CD14-positive monocyte (primary cell): ENCODE measurements around the gene GLS. TPM values are rescaled to one million over a fixed set of nuclear protein-coding genes. Genes with fewer than 3 reads are reported as not detected.

Source experiments
- DNase-seq, 3 donors: peaks; one replicate each; pipeline ENCODE4 v3.0.0-alpha.2; 2011 to 2022
- H2AFZ ChIP-seq: 2 replicates; pipeline ENCODE4 v1.6.0; 2012; ENCODE audit warnings: mild to moderate bottlenecking, low read depth, low read length, inconsistent platforms; ENCODE audit not compliant: insufficient read depth, poor library complexity, severe bottlenecking
- H3K27ac ChIP-seq, 2 donors: 1 replicate in 1 of 2; 2 replicates in 1 of 2; pipeline ENCODE4 v1.5.1; 2012 to 2013; ENCODE audit warnings: low read length in 2 of 2, control low read depth in 1 of 2, inconsistent platforms in 1 of 2, low read depth in 1 of 2, mild to moderate bottlenecking in 1 of 2
- H3K27me3 ChIP-seq, 2 donors: one replicate each; pipeline versions ENCODE4 v1.6.0 to v1.6.1; 2011 to 2013; ENCODE audit warnings: low read length in 2 of 2; ENCODE audit not compliant: control insufficient read depth in 2 of 2, insufficient read depth in 2 of 2
- H3K36me3 ChIP-seq, 2 donors: replicated peaks in 1 of 2; 1 replicate in 1 of 2; 2 replicates in 1 of 2; pipeline versions ENCODE4 v1.5.1 to v1.6.1; 2012 to 2013; ENCODE audit warnings: low read length in 2 of 2, control low read depth in 1 of 2, inconsistent platforms in 1 of 2, mild to moderate bottlenecking in 1 of 2; ENCODE audit not compliant: insufficient read depth in 2 of 2, control insufficient read depth in 1 of 2
- H3K4me1 ChIP-seq, 2 donors: 1 replicate in 1 of 2; 2 replicates in 1 of 2; pipeline versions ENCODE4 v1.5.1 to v1.6.1; 2012 to 2013; ENCODE audit warnings: low read length in 2 of 2, control low read depth in 1 of 2, inconsistent platforms in 1 of 2, mild to moderate bottlenecking in 1 of 2, moderate library complexity in 1 of 2; ENCODE audit not compliant: insufficient read depth in 2 of 2, control insufficient read depth in 1 of 2
- H3K4me2 ChIP-seq: replicated peaks from 2 replicates; pipeline ENCODE3; 2012; ENCODE audit warnings: low read length, moderate library complexity, mild to moderate bottlenecking; ENCODE audit not compliant: poor library complexity, severe bottlenecking; ENCODE audit errors: extremely low read depth
- H3K4me3 ChIP-seq, 3 experiments: fragments of 200-600 bp in 1 of 3; sonication (generic) in 1 of 3; replicated peaks in 1 of 3; 1 replicate in 2 of 3; 2 replicates in 1 of 3; pipeline ENCODE4 v1.5.1; 2011 to 2013; ENCODE audit warnings: low read length in 3 of 3, mild to moderate bottlenecking in 3 of 3, control low read depth in 2 of 3, low read depth in 2 of 3, inconsistent platforms in 1 of 3, moderate library complexity in 1 of 3
- H3K79me2 ChIP-seq: 2 replicates; pipeline ENCODE4 v1.6.0; 2012; ENCODE audit warnings: mild to moderate bottlenecking, control low read depth, inconsistent platforms, low read length, moderate library complexity; ENCODE audit not compliant: insufficient read depth
- H3K9ac ChIP-seq: 2 replicates; pipeline ENCODE4 v1.6.0; 2017; ENCODE audit warnings: low read length, mild to moderate bottlenecking; ENCODE audit not compliant: insufficient read depth, poor library complexity, severe bottlenecking
- H3K9me3 ChIP-seq, 2 donors: replicated peaks in 1 of 2; 1 replicate in 1 of 2; 2 replicates in 1 of 2; pipeline versions ENCODE4 v1.5.1 to v1.6.1; 2012 to 2013; ENCODE audit warnings: low read length in 2 of 2, control low read depth in 1 of 2; ENCODE audit not compliant: control insufficient read depth in 1 of 2, insufficient read depth in 1 of 2
- H4K20me1 ChIP-seq: 2 replicates; pipeline ENCODE4 v1.6.0; 2012; ENCODE audit warnings: mild to moderate bottlenecking, low read length, control low read depth, moderate library complexity; ENCODE audit not compliant: insufficient read depth
- H3K27ac Mint-ChIP-seq, 7 donors: one replicate each; pipeline ENCODE4 v1.8.0; 2020; ENCODE audit warnings: mild to moderate bottlenecking in 7 of 7, mixed read lengths in 7 of 7, moderate library complexity in 6 of 7, inconsistent platforms in 2 of 7
- H3K27me3 Mint-ChIP-seq, 3 donors: one replicate each; pipeline ENCODE4 v1.8.0; 2021 to 2022; ENCODE audit warnings: low read depth in 3 of 3, mild to moderate bottlenecking in 3 of 3, mixed read lengths in 3 of 3, moderate library complexity in 3 of 3, inconsistent platforms in 1 of 3
- H3K36me3 Mint-ChIP-seq, 2 donors: one replicate each; pipeline ENCODE4 v1.8.0; 2020; ENCODE audit warnings: mixed read lengths in 2 of 2, inconsistent platforms in 1 of 2, mild to moderate bottlenecking in 1 of 2
- H3K4me1 Mint-ChIP-seq: one replicate; pipeline ENCODE4 v1.8.0; 2020; ENCODE audit warnings: mild to moderate bottlenecking, mixed read lengths
- H3K4me3 Mint-ChIP-seq, 2 donors: one replicate each; pipeline ENCODE4 v1.8.0; 2020; ENCODE audit warnings: mild to moderate bottlenecking in 2 of 2, mixed read lengths in 2 of 2, moderate library complexity in 1 of 2
- H3K9me3 Mint-ChIP-seq, 7 donors: one replicate each; pipeline ENCODE4 v1.8.0; 2020 to 2022; ENCODE audit warnings: mixed read lengths in 7 of 7, mild to moderate bottlenecking in 6 of 7, moderate library complexity in 6 of 7, inconsistent platforms in 2 of 7
- CTCF ChIP-seq: fragments of 200-600 bp; IDR thresholded peaks from one replicate; pipeline ENCODE4 v1.8.0; 2022; ENCODE audit warnings: antibody characterized with exemption, mild to moderate bottlenecking
- WGBS: methylation state at CpG from one replicate; pipeline ENCODE4 v1.1.5; 2013; ENCODE audit warnings: missing lambda C conversion rate; ENCODE audit not compliant: insufficient coverage; 5-methylcytosine and 5-hydroxymethylcytosine counted together
- intact Hi-C, 2 donors: fragments of 100-400 bp; cut with micrococcal nuclease; formaldehyde crosslinking; loops; one replicate each; pipeline versions ENCODE4 v1.15.0 to v1.15.1; 2023
- polyA plus RNA-seq, 3 donors: library from polyadenylated mRNA; depleted of rRNA in 1 of 3; unstranded in 2 of 3; stranded (reverse) in 1 of 3; fragments of 300-500 nt in 2 of 3; fragments of >200 nt in 1 of 3; fragmentation: Illumina TruSeq in 2 of 3; gene quantifications; 1 replicate in 2 of 3; 2 replicates in 1 of 3; pipeline ENCODE4 v1.2.3, GENCODE V29; 2012 to 2021

Gene GLS
- polyA plus RNA-seq, 3 donors, result 6.0 to 29.5 (median 9.0) TPM

DNA sequence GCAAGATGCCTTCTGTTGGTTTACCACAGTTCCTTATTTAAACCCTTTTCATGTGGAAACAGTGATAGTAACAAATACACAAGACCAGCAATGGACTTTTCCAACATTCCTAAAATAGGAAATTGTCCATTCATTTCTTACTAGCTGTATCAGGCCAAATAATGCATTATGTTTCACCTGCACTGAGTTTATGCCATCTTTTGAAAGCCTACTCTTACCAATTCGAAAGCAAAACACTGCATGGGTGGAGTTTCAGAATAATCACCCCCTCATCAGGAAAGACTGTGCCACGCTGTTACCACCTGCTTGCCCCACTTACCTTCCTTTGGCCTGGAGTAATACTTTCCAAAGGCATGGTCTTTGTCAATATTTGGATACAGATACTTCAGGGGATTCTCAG lies 95.9 kb downstream of the GLS start:
- Histone ChIP-seq H3K27me3 (no peaks in the 10 kb centered on the region), H2AFZ (no peak overlapping the region), H4K20me1 (peaks cover 99% of the 10 kb centered on the region), H3K4me3 (no peak overlapping the region), H3K4me2 (no peak overlapping the region), H3K79me2 (no peaks in the 10 kb centered on the region), H3K9me3 (no peaks in the 10 kb centered on the region), H3K27ac (no peak overlapping the region), H3K4me1 (peaks cover 0 to under 1% of the 10 kb centered on the region in 2 donors), H3K9ac (no peak overlapping the region), H3K36me3 (peaks cover 100% of the 10 kb centered on the region in 2 donors)
- DNase-seq, result no peak
- intact Hi-C loops, result no loop called here
- Mint-ChIP-seq H3K36me3 (peaks cover 95 to 97% of the 10 kb centered on the region in 2 donors), H3K27me3 (no peaks in the 10 kb centered on the region), H3K9me3 (no peaks in the 10 kb centered on the region), H3K27ac (peak overlapping the region in 1 of 7 donors; percentile 50), H3K4me3 (no peak overlapping the region), H3K4me1 (peaks cover 4% of the 10 kb centered on the region)
- WGBS, result 100% methylated on average over 1 of the region's 2 CpGs
- no peak for TF ChIP-seq CTCF

DNA sequence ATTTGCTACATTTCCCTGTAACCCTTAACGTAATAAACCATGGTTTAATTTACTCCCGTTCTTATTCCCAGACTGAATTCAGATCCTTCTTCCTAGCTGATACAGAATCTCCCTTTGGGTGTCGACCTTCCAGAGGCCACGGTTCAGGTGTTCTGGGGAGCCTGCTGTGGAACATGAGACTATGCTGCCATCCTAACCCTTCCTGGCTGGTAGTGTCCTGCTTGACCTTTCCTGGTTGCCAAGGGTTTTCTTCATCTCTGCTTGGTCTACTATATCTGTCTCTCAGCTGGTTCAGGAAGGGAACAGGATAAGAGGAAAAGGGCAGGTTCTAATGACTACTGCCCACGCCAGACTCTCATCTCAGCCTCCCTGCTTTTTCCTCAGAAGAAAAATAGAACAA lies 96.9 kb downstream of the GLS start:
- intact Hi-C loops, result no loop called here
- H3K4me2 ChIP-seq, result no peak overlapping the region
- no peak for TF ChIP-seq CTCF
- Mint-ChIP-seq H3K4me1 (peaks cover 2% of the 10 kb centered on the region), H3K36me3 (peaks cover 95 to 97% of the 10 kb centered on the region in 2 donors), H3K27me3 (no peaks in the 10 kb centered on the region), H3K4me3 (no peak overlapping the region), H3K9me3 (no peaks in the 10 kb centered on the region), H3K27ac (peak overlapping the region in 1 of 7 donors; percentile 43)
- no peaks in the 10 kb centered on the region for H3K9me3 ChIP-seq
- no peaks in the 10 kb centered on the region for H3K4me1 ChIP-seq
- no peaks in the 10 kb centered on the region for H3K79me2 ChIP-seq
- no peak overlapping the region for H3K27ac ChIP-seq
- no peak overlapping the region for H3K4me3 ChIP-seq
- H2AFZ ChIP-seq, result no peak overlapping the region
- WGBS, result 100% methylated on average over 4 of the region's 5 CpGs
- H3K27me3 ChIP-seq, result no peaks in the 10 kb centered on the region
- no peak for DNase-seq
- H3K9ac ChIP-seq, result no peak overlapping the region
- peaks cover 99% of the 10 kb centered on the region for H4K20me1 ChIP-seq
- H3K36me3 ChIP-seq, result peaks cover 100% of the 10 kb centered on the region in 2 donors
